ENCODE measurements around the gene KIAA1328.

KIAA1328 gene

DNA sequence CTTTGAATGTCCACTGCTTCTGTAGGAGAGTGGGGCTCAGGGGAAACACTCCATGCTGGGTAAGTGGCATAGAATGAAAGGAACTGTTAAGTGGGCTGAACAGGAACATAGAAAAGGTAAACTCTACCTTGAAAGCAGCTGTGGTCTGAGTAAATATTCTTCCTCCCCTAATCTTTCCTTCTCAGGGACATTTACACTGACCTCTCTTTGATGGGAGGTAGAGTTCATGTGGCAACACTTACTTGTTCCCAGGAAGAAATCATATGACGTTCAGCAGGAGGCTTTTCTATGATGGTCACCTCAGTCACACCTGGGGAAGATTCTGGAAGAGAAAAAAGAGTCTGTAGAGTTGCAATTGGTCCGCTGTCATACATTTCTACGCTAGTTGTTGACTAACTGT lies 10.3 kb upstream of the KIAA1328 start:
- Histone ChIP-seq H3K9me3 (no peaks in the 10 kb centered on the region), H3K27me3 (no peaks in the 10 kb centered on the region), H3K36me3 (no peaks in the 10 kb centered on the region), H3K4me1 (no peaks in the 10 kb centered on the region), H3K4me3 (ENCODE audit: low read depth, low read length) (no peak overlapping the region)
- DNase-seq, result no peak
- TF ChIP-seq, protein P1, sequence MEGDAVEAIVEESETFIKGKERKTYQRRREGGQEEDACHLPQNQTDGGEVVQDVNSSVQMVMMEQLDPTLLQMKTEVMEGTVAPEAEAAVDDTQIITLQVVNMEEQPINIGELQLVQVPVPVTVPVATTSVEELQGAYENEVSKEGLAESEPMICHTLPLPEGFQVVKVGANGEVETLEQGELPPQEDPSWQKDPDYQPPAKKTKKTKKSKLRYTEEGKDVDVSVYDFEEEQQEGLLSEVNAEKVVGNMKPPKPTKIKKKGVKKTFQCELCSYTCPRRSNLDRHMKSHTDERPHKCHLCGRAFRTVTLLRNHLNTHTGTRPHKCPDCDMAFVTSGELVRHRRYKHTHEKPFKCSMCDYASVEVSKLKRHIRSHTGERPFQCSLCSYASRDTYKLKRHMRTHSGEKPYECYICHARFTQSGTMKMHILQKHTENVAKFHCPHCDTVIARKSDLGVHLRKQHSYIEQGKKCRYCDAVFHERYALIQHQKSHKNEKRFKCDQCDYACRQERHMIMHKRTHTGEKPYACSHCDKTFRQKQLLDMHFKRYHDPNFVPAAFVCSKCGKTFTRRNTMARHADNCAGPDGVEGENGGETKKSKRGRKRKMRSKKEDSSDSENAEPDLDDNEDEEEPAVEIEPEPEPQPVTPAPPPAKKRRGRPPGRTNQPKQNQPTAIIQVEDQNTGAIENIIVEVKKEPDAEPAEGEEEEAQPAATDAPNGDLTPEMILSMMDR (IDR thresholded peaks at IDR 0.05; ENCODE audit: low read depth, low read length), result no peak

DNA sequence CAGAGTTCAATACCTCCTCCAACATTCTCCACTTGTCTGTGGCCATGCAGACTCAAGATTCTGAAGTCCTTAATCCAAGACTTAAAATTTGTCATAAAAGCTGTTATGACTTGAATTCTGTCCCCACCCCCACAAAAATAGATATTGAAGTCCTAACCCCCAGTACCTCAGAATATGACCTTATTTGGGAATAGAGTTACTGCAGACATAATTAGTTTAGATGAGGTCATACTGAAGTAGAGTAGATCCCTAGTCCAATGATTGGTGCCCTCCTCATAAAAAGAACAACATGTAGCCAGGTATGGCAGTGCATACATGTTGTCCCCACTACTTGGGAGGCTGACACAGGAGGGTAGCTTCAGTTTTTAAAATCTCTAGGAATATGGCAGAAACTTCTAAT lies 9.3 kb upstream of the KIAA1328 start:
- Histone ChIP-seq H3K27me3 (no peaks in the 10 kb centered on the region), H3K9me3 (no peaks in the 10 kb centered on the region), H3K4me3 (ENCODE audit: low read depth, low read length) (no peak overlapping the region), H3K36me3 (no peaks in the 10 kb centered on the region), H3K4me1 (no peaks in the 10 kb centered on the region)
- no peak for DNase-seq
- TF ChIP-seq, protein P1 (IDR thresholded peaks at IDR 0.05; ENCODE audit: low read depth, low read length), result no peak

DNA sequence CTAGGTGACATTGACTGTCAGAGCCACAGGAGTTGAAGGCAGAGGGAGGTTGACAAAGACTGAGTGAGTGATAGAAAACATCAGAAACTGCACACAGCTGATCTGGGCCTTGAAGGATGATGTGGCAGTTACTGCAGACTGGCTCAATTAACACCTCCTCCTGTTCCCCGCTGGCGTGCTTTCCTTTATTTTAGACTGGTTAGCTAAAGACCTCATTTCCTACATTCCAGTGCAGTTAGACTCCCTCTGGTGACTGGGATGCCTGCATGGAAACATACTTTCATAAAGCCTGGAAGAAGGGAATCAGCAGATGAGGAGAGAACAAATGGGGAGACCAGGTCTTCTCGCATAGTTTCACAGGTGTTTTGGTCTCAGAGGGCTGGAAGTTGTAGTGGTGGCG lies 7.2 kb upstream of the KIAA1328 start:
- Histone ChIP-seq H3K36me3 (no peaks in the 10 kb centered on the region), H3K4me1 (no peaks in the 10 kb centered on the region), H3K4me3 (ENCODE audit: low read depth, low read length) (no peak overlapping the region), H3K27me3 (no peaks in the 10 kb centered on the region), H3K9me3 (no peaks in the 10 kb centered on the region)
- no peak for DNase-seq
- TF ChIP-seq, protein P1 (IDR thresholded peaks at IDR 0.05; ENCODE audit: low read depth, low read length), result no peak

DNA sequence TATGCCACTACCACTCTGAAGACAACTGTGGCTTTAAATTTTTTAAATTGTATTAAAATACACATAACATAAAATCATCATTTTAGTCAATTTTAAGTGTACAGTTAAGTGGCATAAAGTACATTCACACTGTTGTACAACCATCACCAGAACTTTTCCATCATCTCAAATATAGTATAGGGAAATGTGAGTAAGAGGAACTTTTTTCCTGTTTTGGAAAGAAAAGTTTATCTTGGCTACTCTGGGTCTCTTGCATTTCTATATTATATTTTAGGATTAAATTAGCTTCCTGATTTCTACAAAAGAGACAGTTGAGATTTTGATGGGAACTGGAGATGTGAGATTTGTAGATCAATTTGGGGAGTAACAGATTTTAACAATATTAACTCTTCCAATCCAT lies 3.4 kb upstream of the KIAA1328 start:
- H3K4me3 ChIP-seq (ENCODE audit: low read depth, low read length), result no peak overlapping the region
- no peaks in the 10 kb centered on the region for H3K36me3 ChIP-seq
- DNase-seq, result no peak
- TF ChIP-seq, protein P1 (IDR thresholded peaks at IDR 0.05; ENCODE audit: low read depth, low read length), result no peak
- H3K4me1 ChIP-seq, result no peaks in the 10 kb centered on the region; the same call in 1 of the 2 replicates
- no peaks in the 10 kb centered on the region for H3K9me3 ChIP-seq
- H3K27me3 ChIP-seq, result no peaks in the 10 kb centered on the region

DNA sequence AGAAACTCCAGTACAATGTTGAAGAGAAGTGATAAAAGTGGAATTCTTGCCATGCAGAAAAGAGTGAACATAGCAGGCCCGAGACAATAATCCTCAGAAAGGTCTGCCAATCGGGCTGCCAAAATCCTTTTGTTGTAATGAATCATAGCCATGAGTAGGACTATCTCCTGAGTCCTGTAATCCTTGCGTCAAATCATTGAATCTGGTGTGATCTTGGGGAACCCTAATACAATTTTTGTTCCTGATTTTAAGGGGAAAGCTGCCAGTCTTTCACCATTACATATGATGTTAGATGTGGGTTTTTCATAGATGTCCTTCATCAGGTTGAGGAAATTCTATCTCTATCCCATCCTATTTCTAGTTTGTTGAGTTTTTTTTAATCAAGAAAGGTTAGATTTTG lies 2.4 kb upstream of the KIAA1328 start:
- no peak for DNase-seq
- H3K4me3 ChIP-seq (ENCODE audit: low read depth, low read length), result no peak overlapping the region
- no peaks in the 10 kb centered on the region for H3K36me3 ChIP-seq
- H3K27me3 ChIP-seq, result no peaks in the 10 kb centered on the region
- H3K4me1 ChIP-seq, result no peaks in the 10 kb centered on the region; the same call in 1 of the 2 replicates
- H3K9me3 ChIP-seq, result no peaks in the 10 kb centered on the region
- TF ChIP-seq, protein P1 (IDR thresholded peaks at IDR 0.05; ENCODE audit: low read depth, low read length), result no peak

DNA sequence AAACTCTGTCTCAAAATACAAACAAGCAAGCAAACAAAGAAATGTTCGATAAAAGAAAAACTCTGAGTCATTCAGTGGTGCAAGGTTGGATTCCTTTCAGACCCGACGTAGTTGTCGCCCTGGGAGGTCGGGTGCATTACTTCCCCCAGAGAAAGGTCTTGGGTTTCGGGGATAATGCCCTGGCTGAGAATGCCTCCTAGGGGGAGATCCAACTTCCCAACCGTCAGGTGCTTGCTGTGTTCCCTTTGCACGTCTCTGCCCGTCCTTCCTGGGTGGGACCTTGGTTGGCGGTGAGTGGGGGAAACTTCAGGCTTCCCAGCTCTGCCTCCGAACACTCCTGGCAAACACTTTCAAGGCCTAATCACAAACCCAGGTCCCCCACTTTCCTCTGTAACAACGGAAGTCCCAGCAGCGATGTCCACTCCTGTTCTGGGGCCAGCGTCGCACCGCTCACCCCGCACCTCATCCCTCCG lies 734 bp upstream of the KIAA1328 start:
- Histone ChIP-seq H3K4me1 (no peaks in the 10 kb centered on the region; the same call in 1 of the 2 replicates), H3K36me3 (no peaks in the 10 kb centered on the region), H3K4me3 (ENCODE audit: low read depth, low read length) (peak overlapping the region; percentile 76), H3K9me3 (no peaks in the 10 kb centered on the region), H3K27me3 (no peaks in the 10 kb centered on the region)
- TF ChIP-seq, protein P1 (IDR thresholded peaks at IDR 0.05; ENCODE audit: low read depth, low read length), result no peak
- no peak for DNase-seq

Data from BE2C (cell line).